GM18526 (cell line): ENCODE measurements around the gene DTNA.

ENCODE experiments used
- POLR2A ChIP-seq: IDR thresholded peaks from 3 replicates; pipeline ENCODE4 v1.6.1; 2011; ENCODE audit not compliant: insufficient read length; ENCODE audit errors: extremely low read depth

DTNA gene

DNA sequence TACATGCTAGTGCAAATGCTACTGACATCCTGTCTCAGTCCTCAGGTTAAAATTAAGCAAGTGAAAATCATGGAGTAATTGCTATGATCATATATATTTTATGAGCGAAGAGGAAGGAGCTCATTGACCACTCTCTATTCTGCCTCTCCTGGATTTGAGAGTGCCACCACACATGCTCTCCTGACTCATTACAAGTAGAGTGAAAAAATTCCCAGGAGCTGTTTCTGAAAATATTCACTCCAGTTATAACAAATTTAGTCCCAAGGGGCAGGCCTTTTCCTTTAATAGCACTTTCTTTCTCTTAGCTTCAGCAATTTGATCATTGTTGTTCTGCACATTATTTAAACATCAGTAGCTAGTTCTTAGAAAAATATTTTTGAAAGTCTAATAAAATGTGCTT, 176.1 kb downstream of the DTNA start:
- no peak for TF ChIP-seq POLR2A

GRCh38 chr18:34887881-34888580, 177.9 kb downstream of the DTNA start:
- TF ChIP-seq POLR2A: no peak

DNA sequence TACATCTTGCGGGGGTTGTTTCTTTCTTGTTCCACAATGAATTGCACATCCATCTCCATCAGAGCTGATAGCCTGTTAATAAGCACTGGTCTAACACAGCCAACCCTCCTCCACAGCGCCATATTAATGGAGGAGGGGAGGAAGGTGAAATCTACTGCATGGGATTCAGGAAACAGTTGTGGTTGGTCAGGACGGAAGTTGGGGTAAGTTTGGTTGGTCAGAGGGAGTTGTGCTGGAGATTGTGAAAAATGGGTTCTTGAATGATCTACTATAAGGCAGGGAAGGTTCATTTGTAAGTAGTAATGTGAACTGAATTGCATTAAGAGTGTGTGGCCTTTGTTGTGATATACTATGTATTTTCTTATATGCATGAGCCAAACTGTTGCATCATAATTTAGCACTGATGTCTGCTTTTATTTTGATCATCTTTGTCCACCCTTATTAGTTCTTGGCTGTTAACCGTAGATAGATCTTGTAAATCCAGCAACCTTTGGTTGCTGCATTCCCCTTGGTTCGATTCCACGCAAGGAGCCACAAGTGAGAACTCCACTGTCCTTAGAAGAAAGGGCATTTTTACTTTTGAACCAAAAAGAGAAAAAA, 180.5 kb downstream of the DTNA start:
- no peak for TF ChIP-seq POLR2A

GRCh38 chr18:34892379-34892778, 182.3 kb downstream of the DTNA start:
- TF ChIP-seq POLR2A: no peak

DNA sequence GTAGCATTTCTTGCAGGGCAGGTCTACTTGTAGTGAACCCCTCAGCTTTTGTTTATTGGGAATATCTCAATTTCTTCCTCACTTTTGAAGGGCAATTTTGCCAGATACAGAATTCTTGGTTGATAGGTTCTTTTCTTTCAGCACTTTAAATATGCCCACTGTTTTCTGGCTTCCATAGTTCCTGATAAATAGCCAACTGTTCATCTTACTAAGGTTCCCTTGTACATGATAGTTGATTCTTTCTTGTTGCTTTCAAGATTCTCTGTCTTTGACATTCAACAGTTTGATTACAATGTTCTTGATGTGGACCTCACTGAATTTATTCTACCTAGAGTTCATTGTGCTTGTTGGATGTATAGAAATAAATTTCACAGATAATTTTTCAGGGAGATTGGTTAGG, 183.1 kb downstream of the DTNA start:
- no peak for TF ChIP-seq POLR2A

GRCh38 chr18:34901299-34901698, 191.2 kb downstream of the DTNA start:
- TF ChIP-seq POLR2A: no peak

GRCh38 chr18:34904994-34905393, 194.9 kb downstream of the DTNA start:
- TF ChIP-seq POLR2A: no peak

DNA sequence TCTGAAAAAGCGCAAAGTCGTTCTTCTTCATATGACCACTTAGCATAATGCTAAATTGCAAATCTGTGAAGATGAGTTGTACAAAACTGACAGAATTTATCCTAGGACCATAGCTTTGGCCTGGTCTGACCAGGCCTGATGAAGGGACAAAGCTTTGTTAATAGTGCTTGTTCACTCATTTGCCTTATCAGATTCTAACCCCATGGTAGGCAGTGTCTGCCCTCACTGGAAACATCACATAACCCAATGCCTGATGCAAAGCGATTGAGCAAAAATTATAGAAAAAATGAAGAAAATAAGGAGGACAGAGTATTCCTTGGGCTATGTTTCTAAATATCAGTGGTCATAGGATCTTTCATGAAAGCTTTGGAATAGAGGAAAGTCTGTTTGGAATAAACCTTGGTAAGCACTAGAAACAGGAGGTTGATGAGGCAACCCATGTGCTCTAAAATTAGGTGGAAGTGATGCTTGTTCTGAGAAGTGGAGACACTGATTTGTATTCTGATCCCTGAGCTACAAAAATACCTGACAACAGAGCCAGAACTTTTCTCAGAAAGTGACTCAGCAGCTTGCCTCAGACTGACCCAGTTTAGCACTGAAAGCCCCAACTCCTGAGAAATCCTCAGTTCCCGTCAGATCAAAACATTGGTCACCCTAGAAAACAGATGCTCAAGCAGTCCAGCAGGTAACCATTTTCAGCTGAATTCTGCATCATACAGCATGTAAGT, 199.7 kb downstream of the DTNA start:
- TF ChIP-seq POLR2A: no peak

DNA sequence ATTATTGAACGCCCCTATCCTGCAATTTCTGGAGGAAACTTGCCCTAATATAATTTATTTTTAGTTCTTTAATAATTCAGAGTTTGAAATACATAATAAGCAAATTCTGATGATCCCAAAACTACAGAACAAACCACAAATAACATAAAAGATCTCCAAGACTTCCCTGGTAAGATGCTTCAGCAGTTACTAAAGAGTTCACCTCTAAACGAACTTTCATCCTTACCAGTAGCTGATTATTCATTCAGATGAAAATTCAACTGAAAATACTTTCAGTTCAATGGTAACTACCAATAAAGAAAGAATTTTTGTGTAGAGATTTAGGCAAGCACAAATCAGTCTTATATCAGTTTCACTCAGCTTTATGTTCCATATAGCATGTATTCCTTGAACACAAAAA, 201.0 kb downstream of the DTNA start:
- no peak for TF ChIP-seq POLR2A

DNA sequence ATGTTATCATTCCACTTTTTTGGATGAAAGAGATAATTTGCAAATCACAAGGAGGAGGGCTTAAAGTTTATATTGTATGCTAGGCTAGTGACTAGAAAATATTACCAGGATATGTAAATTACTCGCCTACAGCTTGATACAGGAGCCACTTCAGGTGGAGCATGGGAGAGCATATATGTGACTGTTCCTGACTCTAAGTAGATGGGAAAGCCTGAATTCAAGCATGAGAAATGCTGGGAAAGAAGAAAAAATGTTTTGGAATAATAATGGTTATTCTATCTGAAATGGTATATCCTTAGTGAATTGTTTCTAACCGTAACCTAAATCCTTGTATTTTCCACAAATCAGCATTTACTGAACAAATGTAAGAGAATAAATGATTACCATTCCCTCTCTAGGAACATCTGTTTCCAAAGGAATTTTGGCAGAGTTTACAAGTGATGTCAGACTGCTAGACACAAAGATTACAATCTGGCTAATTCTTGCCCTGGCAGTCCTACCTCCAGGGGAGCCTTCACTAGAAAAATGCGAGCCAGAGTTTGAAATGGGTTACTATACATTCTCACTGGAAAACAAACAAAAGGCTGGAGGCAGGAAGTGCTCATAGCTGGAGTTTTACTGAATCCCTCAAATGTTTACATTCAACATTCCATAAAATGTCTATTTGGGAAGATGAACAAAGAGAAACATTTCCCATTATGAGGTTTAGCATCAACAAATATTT, 201.7 kb downstream of the DTNA start:
- TF ChIP-seq POLR2A: no peak

GRCh38 chr18:34913837-34914661, 204.0 kb downstream of the DTNA start:
- TF ChIP-seq POLR2A: no peak

DNA sequence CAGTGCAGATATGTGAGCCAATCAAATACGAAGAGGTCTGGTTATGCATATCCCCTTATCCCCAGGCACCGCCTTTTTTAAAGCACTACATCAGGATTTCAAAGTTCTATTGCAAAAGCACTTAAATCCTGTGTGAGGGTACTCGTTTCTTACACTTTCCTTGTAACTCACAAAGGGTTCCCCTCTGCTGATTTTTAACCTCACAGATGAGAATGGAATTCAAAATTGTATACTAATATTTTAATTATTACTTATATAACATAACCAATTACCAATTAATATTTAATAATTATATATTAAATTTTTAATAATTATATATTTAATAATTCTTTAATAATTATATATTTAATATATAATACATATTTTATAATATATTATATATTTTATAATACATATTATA, 204.9 kb downstream of the DTNA start:
- TF ChIP-seq POLR2A: no peak

GRCh38 chr18:34918856-34919255, 208.8 kb downstream of the DTNA start:
- TF ChIP-seq POLR2A: no peak

GRCh38 chr18:34921226-34921625, 211.1 kb downstream of the DTNA start:
- TF ChIP-seq POLR2A: no peak

DNA sequence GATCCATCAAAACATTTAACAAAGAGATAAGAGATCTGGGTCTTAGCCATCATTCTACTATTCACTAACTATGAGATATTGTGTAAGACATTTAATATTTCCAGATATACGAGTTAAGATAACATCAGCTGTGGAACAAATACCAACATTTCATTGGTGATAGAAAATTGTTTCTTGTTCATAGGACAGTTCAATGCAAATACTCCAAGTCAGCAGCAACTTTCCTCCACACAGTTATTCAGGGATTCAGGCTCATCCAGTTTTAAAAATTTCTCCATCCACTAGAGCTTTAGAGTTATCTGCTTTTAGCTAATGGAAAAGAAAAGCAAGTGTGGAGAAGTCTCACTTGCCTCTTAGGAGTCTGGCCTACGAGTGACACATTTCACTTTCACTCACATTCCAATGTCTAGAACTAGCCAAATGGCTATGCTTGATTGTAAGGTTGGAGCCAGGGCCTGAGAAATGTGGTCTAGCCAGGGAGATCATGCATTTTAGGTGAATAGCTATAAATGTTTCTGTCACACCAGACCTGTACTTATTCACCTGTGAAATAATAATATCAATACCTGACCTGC, 211.8 kb downstream of the DTNA start:
- TF ChIP-seq POLR2A: no peak

- TF ChIP-seq POLR2A: no peak
These were observed 213.8 kb downstream of the DTNA start for GRCh38 chr18:34923911-34924310.
